Smooth muscle cell of the brain vasculature (primary cell): ENCODE measurements around the gene UGT1A8.

Experiments
- DNase-seq: peaks from one replicate; pipeline ENCODE4 v3.0.0-alpha.2; 2012; ENCODE audit warnings: low read depth, low spot score

Gene UGT1A8

GRCh38 chr2:233799716-233800115 lies 182.3 kb downstream of the UGT1A8 start:
- no peak for DNase-seq

GRCh38 chr2:233800208-233800607 lies 182.8 kb downstream of the UGT1A8 start:
- no peak for DNase-seq

- no peak for DNase-seq
These were observed 184.1 kb downstream of the UGT1A8 start for GRCh38 chr2:233801357-233802131.

- no peak for DNase-seq
These were observed 184.8 kb downstream of the UGT1A8 start for GRCh38 chr2:233802132-233802815.

GRCh38 chr2:233803292-233803911 lies 186.0 kb downstream of the UGT1A8 start:
- DNase-seq = no peak

- DNase-seq = no peak
These were observed 186.6 kb downstream of the UGT1A8 start for GRCh38 chr2:233803994-233804393.

GRCh38 chr2:233807215-233807865 lies 189.9 kb downstream of the UGT1A8 start:
- DNase-seq = no peak

GRCh38 chr2:233807966-233808935 lies 190.8 kb downstream of the UGT1A8 start:
- no peak for DNase-seq

- DNase-seq = no peak
These were observed 193.0 kb downstream of the UGT1A8 start for GRCh38 chr2:233810385-233810784.

GRCh38 chr2:233811087-233811486 lies 193.7 kb downstream of the UGT1A8 start:
- DNase-seq = no peak

GRCh38 chr2:233811732-233812131 lies 194.3 kb downstream of the UGT1A8 start:
- no peak for DNase-seq

- DNase-seq = no peak
These were observed 196.0 kb downstream of the UGT1A8 start for GRCh38 chr2:233813236-233814055.

- DNase-seq = no peak
These were observed 196.8 kb downstream of the UGT1A8 start for GRCh38 chr2:233814056-233814835.

- DNase-seq = no peak
These were observed 198.4 kb downstream of the UGT1A8 start for GRCh38 chr2:233815861-233816260.

- DNase-seq = no peak
These were observed 198.9 kb downstream of the UGT1A8 start for GRCh38 chr2:233816334-233816733.

GRCh38 chr2:233816771-233817170 lies 199.3 kb downstream of the UGT1A8 start:
- DNase-seq = no peak

- no peak for DNase-seq
These were observed 200.0 kb downstream of the UGT1A8 start for GRCh38 chr2:233817361-233817911.

GRCh38 chr2:233817995-233818638 lies 200.7 kb downstream of the UGT1A8 start:
- no peak for DNase-seq
